Upper lobe of left lung (tissue), 6 donors: ENCODE measurements around the gene EVC2. TPM values are rescaled to one million over a fixed set of nuclear protein-coding genes. Genes with fewer than 3 reads are reported as not detected.

Experiments
- ATAC-seq, 2 donors: fragments of 200-7000 bp; cut with Tn5 transposase; one replicate each; pipeline ENCODE4 v1.9.1; 2022; ENCODE audit warnings: mild to moderate bottlenecking in 2 of 2, moderate library complexity in 2 of 2; ENCODE audit not compliant: low FRiP score in 2 of 2
- DNase-seq, 2 donors: peaks; one replicate each; pipeline ENCODE4 v3.0.0-alpha.2; 2019 to 2020
- H3K27ac ChIP-seq, 4 donors: fragments of 200-600 bp; sonication (generic); one replicate each; pipeline ENCODE4 v1.5.1; 2016 to 2019
- H3K27me3 ChIP-seq, 4 donors: fragments of 200-600 bp; sonication (generic); one replicate each; pipeline ENCODE4 v1.5.1; 2017 to 2019
- H3K36me3 ChIP-seq, 4 donors: fragments of 200-600 bp; sonication (generic); one replicate each; pipeline ENCODE4 v1.5.1; 2016 to 2019
- H3K4me1 ChIP-seq, 4 donors: fragments of 200-600 bp; sonication (generic); one replicate each; pipeline ENCODE4 v1.5.1; 2018 to 2019
- H3K4me3 ChIP-seq, 4 donors: fragments of 200-600 bp; sonication (generic); one replicate each; pipeline ENCODE4 v1.5.1; 2017 to 2019; ENCODE audit warnings: mild to moderate bottlenecking in 2 of 4, moderate library complexity in 1 of 4
- H3K9me3 ChIP-seq, 4 donors: fragments of 200-600 bp; sonication (generic); one replicate each; pipeline ENCODE4 v1.5.1; 2018 to 2019
- CTCF ChIP-seq, 6 experiments: fragments of 450-650 bp in 4 of 6; fragments of 200-600 bp in 2 of 6; sonication (generic) in 2 of 6; IDR thresholded peaks; one replicate each; pipeline ENCODE4 v1.5.1; 2016 to 2019; ENCODE audit warnings: antibody characterized with exemption in 6 of 6
- EP300 ChIP-seq, 4 donors: sonication (generic); formaldehyde crosslinking; IDR thresholded peaks; one replicate each; pipeline ENCODE4 v1.5.1; 2017; ENCODE audit warnings: antibody characterized with exemption in 4 of 4, control low read depth in 2 of 4
- POLR2A ChIP-seq, 4 donors: fragments of 450-650 bp; IDR thresholded peaks; one replicate each; pipeline ENCODE4 v1.5.1; 2016 to 2017; ENCODE audit warnings: antibody characterized with exemption in 4 of 4, mild to moderate bottlenecking in 2 of 4
- POLR2AphosphoS5 ChIP-seq, 2 donors: sonication (generic); formaldehyde crosslinking; IDR thresholded peaks; one replicate each; pipeline ENCODE4 v1.5.1; 2017; ENCODE audit warnings: antibody characterized with exemption in 2 of 2
- WGBS, 2 donors: methylation state at CpG; one replicate each; pipeline ENCODE4 v1.1.5; 2017 to 2018; 5-methylcytosine and 5-hydroxymethylcytosine counted together
- total RNA-seq, 6 donors: library from RNA; depleted of rRNA in 4 of 6; stranded (reverse); fragments of >200 nt in 4 of 6; gene quantifications; one replicate each; pipeline versions ENCODE4 v1.1.0 to v1.2.1, GENCODE V29; 2016 to 2021
- donor health status: DM: no; HTN: no; CAD: no; lungs with moderate emphysema.
- donor health status: DM: no; HTN: yes; CAD: no; lungs with severe emphysema.

The EVC2 gene
- total RNA-seq, result 10 to 100 TPM in 2 of 6 donors, 1 to 10 TPM in 4; 3.2 to 26.2 (median 5.6) TPM

- 24 to 52% methylated on average over 8 to 45 of the region's 57 CpGs for WGBS, 2 donors
- peak; percentile 4 to 86 for ATAC-seq
These were observed at the start of gene EVC2 for GRCh38 chr4:5708449-5709206. TSS of gene EVC2 (minus strand) at chr4:5708559. CDS start at chr4:5708513, 46 bp downstream.

GRCh38 chr4:5757954-5758353, 49.6 kb upstream of the EVC2 start:
- 85 to 94% methylated on average over 10 of the region's 10 CpGs for WGBS, 2 donors
- Histone ChIP-seq H3K27ac (no peak overlapping the region), H3K4me1 (no peaks in the 10 kb centered on the region), H3K4me3 (no peak overlapping the region), H3K27me3 (no peaks in the 10 kb centered on the region), H3K9me3 (no peaks in the 10 kb centered on the region), H3K36me3 (peaks cover 0 to 49% (median 7%) of the 10 kb centered on the region in 4 donors)
- TF ChIP-seq CTCF (IDR thresholded peaks at IDR 0.05) (no peak), POLR2A (IDR thresholded peaks at IDR 0.05) (no peak), POLR2AphosphoS5 (IDR thresholded peaks at IDR 0.05) (no peak), EP300 (IDR thresholded peaks at IDR 0.05) (no peak)
- no peak for ATAC-seq
- DNase-seq, result no peak

More at GRCh38 chr4:5708449-5709206, at the start of gene EVC2:
- Histone ChIP-seq H3K9me3 (no peaks in the 10 kb centered on the region), H3K36me3 (no peaks in the 10 kb centered on the region), H3K4me1 (peaks cover 3 to 18% (median 14%) of the 10 kb centered on the region in 4 donors), H3K27ac (peak within 1 kb of the TSS; percentile 70 to 80 (median 76)), H3K4me3 (peak within 1 kb of the TSS; percentile 52 to 76 (median 63)), H3K27me3 (peaks cover 0 to 5% (median 1%) of the 10 kb centered on the region in 4 donors)
- peak; percentile 65 to 94 for DNase-seq
- no peak for TF ChIP-seq CTCF (IDR thresholded peaks at IDR 0.05)
- peak in 1 of 4 donors; percentile 70 for TF ChIP-seq POLR2A (IDR thresholded peaks at IDR 0.05)
- no peak for TF ChIP-seq EP300 (IDR thresholded peaks at IDR 0.05)
- TF ChIP-seq POLR2AphosphoS5 (IDR thresholded peaks at IDR 0.05), result peak in 1 of 2 donors; percentile 20

- DNase-seq (no peak), ATAC-seq (no peak)
- Histone ChIP-seq H3K9me3 (no peaks in the 10 kb centered on the region), H3K4me1 (no peaks in the 10 kb centered on the region), H3K27ac (no peak overlapping the region), H3K36me3 (peaks cover 0 to 53% (median 7%) of the 10 kb centered on the region in 4 donors), H3K27me3 (no peaks in the 10 kb centered on the region), H3K4me3 (no peak overlapping the region)
- WGBS, 2 donors, result 92 to 97% methylated on average over 4 of the region's 4 CpGs
- TF ChIP-seq EP300 (IDR thresholded peaks at IDR 0.05) (no peak), CTCF (IDR thresholded peaks at IDR 0.05) (no peak), POLR2AphosphoS5 (IDR thresholded peaks at IDR 0.05) (no peak), POLR2A (IDR thresholded peaks at IDR 0.05) (no peak)
These were observed 49.2 kb upstream of the EVC2 start for GRCh38 chr4:5757536-5757935.

GRCh38 chr4:5757091-5757490, 48.7 kb upstream of the EVC2 start:
- Histone ChIP-seq H3K4me3 (no peak overlapping the region), H3K36me3 (peaks cover 0 to 53% (median 7%) of the 10 kb centered on the region in 4 donors), H3K27ac (no peak overlapping the region), H3K4me1 (no peaks in the 10 kb centered on the region), H3K9me3 (no peaks in the 10 kb centered on the region), H3K27me3 (no peaks in the 10 kb centered on the region)
- ATAC-seq (no peak), DNase-seq (no peak)
- WGBS, 2 donors, result 95% methylated on average over 6 to 7 of the region's 7 CpGs
- no peak for TF ChIP-seq EP300 (IDR thresholded peaks at IDR 0.05)
- TF ChIP-seq CTCF (IDR thresholded peaks at IDR 0.05), result no peak
- TF ChIP-seq POLR2A (IDR thresholded peaks at IDR 0.05), result no peak
- no peak for TF ChIP-seq POLR2AphosphoS5 (IDR thresholded peaks at IDR 0.05)
